HCT116 (cell line): ENCODE results near the gene MFRP. TPM values are rescaled to one million over a fixed set of nuclear protein-coding genes. Genes with fewer than 3 reads are reported as not detected.

ENCODE experiments used
- ATAC-seq: fragments of 200-7000 bp; cut with Tn5 transposase; 2 replicates; pipeline ENCODE4 v1.9.1; 2020; ENCODE audit warnings: mild to moderate bottlenecking, moderate library complexity
- BruUV-seq: library from RNA; stranded (reverse); fragments of 400-500 nt; replicated peaks from 2 replicates; lab custom pipeline; 2021; lab: Mats Ljungman, UMichigan
- CTCF ChIA-PET: fragments of 300-600 bp; sonication (Branson Sonifier 250); formaldehyde crosslinking; loops from one replicate; lab custom pipeline; 2021; ENCODE audit warnings: antibody characterized with exemption; lab: Charles Lee
- POLR2A ChIA-PET: fragments of 300-600, 350-600 bp; sonication (Branson Sonifier 250); formaldehyde crosslinking; loops from one replicate; lab custom pipeline; 2021; ENCODE audit warnings: antibody characterized with exemption; lab: Charles Lee
- RAD21 ChIA-PET, 2 experiments: fragments of 300-600 bp; sonication (Branson Sonifier 250); formaldehyde crosslinking; loops; one replicate each; lab custom pipeline; 2023; ENCODE audit warnings: low total read pairs in 2 of 2; ENCODE audit not compliant: uncharacterized antibody in 2 of 2, unreplicated experiment in 2 of 2, low non-redundant PET in 1 of 2; lab: Charles Lee
- DNase-seq: peaks from one replicate; pipeline ENCODE4 v3.0.0-alpha.2; 2010; ENCODE audit warnings: low read depth, low spot score
- H2AFZ ChIP-seq: fragments of 200-600 bp; shearing (Covaris generic), sonication (generic); 2 replicates; pipeline ENCODE4 v1.6.1; 2017; ENCODE audit warnings: low read depth, mixed run types, mixed read lengths, antibody characterized with exemption, low read length; ENCODE audit not compliant: poor library complexity, severe bottlenecking
- H3K27ac ChIP-seq: 2 replicates; pipeline ENCODE4 v1.5.1; 2012; ENCODE audit warnings: low read depth, low read length
- H3K27me3 ChIP-seq: fragments of 200-600 bp; sonication (generic); 2 replicates; pipeline ENCODE4 v1.6.1; 2016; ENCODE audit warnings: mixed run types, low read length, mixed read lengths; ENCODE audit not compliant: insufficient read depth
- H3K36me3 ChIP-seq, 2 experiments: fragments of 200-500 bp in 1 of 2; fragments of 200-600 bp in 1 of 2; sonication (Bioruptor generic) in 1 of 2; sonication (generic) in 1 of 2; 2 replicates each; pipeline versions ENCODE4 v1.5.1 to v1.6.1; 2014 to 2016; ENCODE audit warnings: low read length in 2 of 2, inconsistent platforms in 1 of 2, mixed read lengths in 1 of 2, mixed run types in 1 of 2; ENCODE audit not compliant: insufficient read depth in 2 of 2, control insufficient read depth in 1 of 2
- H3K4me1 ChIP-seq, 2 experiments: fragments of 200-600 bp in 1 of 2; sonication (generic) in 1 of 2; 2 replicates each; pipeline versions ENCODE4 v1.5.1 to v1.6.1; 2012 to 2017; ENCODE audit warnings: low read length in 2 of 2, inconsistent platforms in 1 of 2, mild to moderate bottlenecking in 1 of 2, mixed read lengths in 1 of 2, mixed run types in 1 of 2, moderate library complexity in 1 of 2; ENCODE audit not compliant: insufficient read depth in 2 of 2, control insufficient read depth in 1 of 2
- H3K4me2 ChIP-seq: fragments of 200-600 bp; sonication (generic); 2 replicates; pipeline ENCODE4 v1.6.1; 2017; ENCODE audit warnings: mixed run types, low read length, mixed read lengths
- H3K4me3 ChIP-seq, 2 experiments: fragments of 200-600 bp in 1 of 2; sonication (generic) in 1 of 2; replicated peaks in 1 of 2; 2 replicates each; pipeline ENCODE4 v1.5.1; 2011 to 2016; ENCODE audit warnings: low read length in 2 of 2, control low read depth in 1 of 2, low read depth in 1 of 2, mild to moderate bottlenecking in 1 of 2, mixed read lengths in 1 of 2, mixed run types in 1 of 2
- H3K79me2 ChIP-seq: fragments of 200-600 bp; sonication (generic); 2 replicates; pipeline ENCODE4 v1.6.1; 2017; ENCODE audit warnings: mild to moderate bottlenecking, mixed run types, low read length, moderate library complexity, mixed read lengths; ENCODE audit not compliant: insufficient read depth
- H3K9ac ChIP-seq: fragments of 200-600 bp; sonication (generic); 2 replicates; pipeline ENCODE4 v1.6.1; 2016; ENCODE audit warnings: low read length, mixed read lengths
- H3K9me2 ChIP-seq: fragments of 200-600 bp; sonication (generic), shearing (Covaris generic); 2 replicates; pipeline ENCODE4 v1.6.1; 2017; ENCODE audit warnings: mixed run types, mild to moderate bottlenecking, moderate library complexity; ENCODE audit not compliant: insufficient read depth
- H3K9me3 ChIP-seq, 2 experiments: fragments of 200-500 bp in 1 of 2; fragments of 200-600 bp in 1 of 2; sonication (Bioruptor generic) in 1 of 2; sonication (generic) in 1 of 2; 2 replicates each; pipeline ENCODE4 v1.6.1; 2014 to 2017; ENCODE audit warnings: low read length in 2 of 2, mixed read lengths in 2 of 2, inconsistent platforms in 1 of 2, low read depth in 1 of 2, mild to moderate bottlenecking in 1 of 2, mixed run types in 1 of 2, moderate library complexity in 1 of 2; ENCODE audit not compliant: control insufficient read depth in 1 of 2, insufficient read depth in 1 of 2
- H4K20me1 ChIP-seq: fragments of 200-600 bp; sonication (generic), shearing (Covaris generic); 2 replicates; pipeline ENCODE4 v1.6.1; 2017; ENCODE audit warnings: mixed run types, mild to moderate bottlenecking, moderate library complexity; ENCODE audit not compliant: insufficient read depth
- ATF3 ChIP-seq: IDR thresholded peaks from 2 replicates; pipeline ENCODE4 v1.6.1; 2012
- CEBPB ChIP-seq: IDR thresholded peaks from 2 replicates; pipeline ENCODE4 v1.6.1; 2012; ENCODE audit warnings: low read depth
- EGR1 ChIP-seq: IDR thresholded peaks from 2 replicates; pipeline ENCODE4 v1.6.1; 2012; ENCODE audit warnings: low read depth
- FOSL1 ChIP-seq: IDR thresholded peaks from 2 replicates; pipeline ENCODE4 v1.6.1; 2012; ENCODE audit warnings: low read depth
- POLR2AphosphoS5 ChIP-seq: IDR thresholded peaks from 2 replicates; pipeline ENCODE4 v1.6.1; 2011; ENCODE audit warnings: mild to moderate bottlenecking, low read depth, low read length, moderate library complexity
- REST ChIP-seq: IDR thresholded peaks from 2 replicates; pipeline ENCODE4 v1.6.1; 2012; ENCODE audit warnings: low read depth
- SIN3A ChIP-seq: IDR thresholded peaks from 2 replicates; pipeline ENCODE4 v1.6.1; 2012; ENCODE audit warnings: low read depth
- SRF ChIP-seq: IDR thresholded peaks from 2 replicates; pipeline ENCODE4 v1.6.1; 2012; ENCODE audit warnings: low read depth
- YY1 ChIP-seq: IDR thresholded peaks from 2 replicates; pipeline ENCODE4 v1.6.1; 2011; ENCODE audit warnings: low read length, low read depth, moderate library complexity, mild to moderate bottlenecking; ENCODE audit not compliant: insufficient replicate concordance; ENCODE audit errors: extremely low read depth
- ZFX ChIP-seq: fragments of 450-650 bp; IDR thresholded peaks from 2 replicates; pipeline ENCODE4 v1.6.1; 2017
- ZNF274 ChIP-seq: fragments of 200-500 bp; sonication (Bioruptor generic); IDR thresholded peaks from 2 replicates; pipeline ENCODE4 v1.6.1; 2014; ENCODE audit warnings: mild to moderate bottlenecking, low read depth, low read length, inconsistent platforms
- intact Hi-C: fragments of 100-400 bp; cut with micrococcal nuclease; formaldehyde crosslinking; loops from 2 replicates; pipeline ENCODE4 v1.10.0; 2022
- total RNA-seq: library from RNA; stranded (reverse); gene quantifications from one replicate; pipeline ENCODE4 v1.2.1, GENCODE V29; 2021; ENCODE audit not compliant: unreplicated experiment

The MFRP gene
- total RNA-seq, 1 experiment from 2014 or later, result not detected

- TF ChIP-seq REST (no peak), EGR1 (no peak), FOSL1 (no peak), SRF (no peak), ATF3 (no peak), CEBPB (no peak), SIN3A (no peak), POLR2AphosphoS5 (no peak)
These were observed 34.3 kb upstream of the MFRP start (continued) for GRCh38 chr11:119380827-119381180.

GRCh38 chr11:119380160-119380826 lies 33.8 kb upstream of the MFRP start:
- CTCF ChIA-PET, result interaction anchor here (1.2 to 2.7 kb wide), 7 partner anchors 9 to 95 kb away, joined by 5 to 16 read pairs (median 9); no protein-coding TSS in a partner anchor
- Histone ChIP-seq H3K4me3 (peak overlapping the region in 1 of 2 experiments; percentile 65; a peak in 3 of 4 replicates), H4K20me1 (no peaks in the 10 kb centered on the region), H3K36me3 (no peaks in the 10 kb centered on the region), H2AFZ (no peak overlapping the region), H3K4me2 (peak overlapping the region; percentile 89)
- RAD21 ChIA-PET, result no interaction called here
- no TSS peak for BruUV-seq
- intact Hi-C loops, result loop anchor here (5.0 kb wide), 1 partner anchor 278 kb away; the partner anchor contains the start of gene DPAGT1
- TF ChIP-seq POLR2AphosphoS5 (no peak), REST (no peak), YY1 (no peak), ZNF274 (no peak), ATF3 (no peak), SRF (no peak), ZFX (no peak), CEBPB (no peak)
- TF ChIP-seq, all 23 proteins: peak for 0
- no peak for ATAC-seq
- H3K9me2 ChIP-seq, result no peaks in the 10 kb centered on the region
- peak overlapping the region; percentile 71 for H3K9ac ChIP-seq
- H3K27ac ChIP-seq, result no peak overlapping the region
- POLR2A ChIA-PET, result no interaction called here
- H3K4me1 ChIP-seq, result peaks cover 6 to 33% of the 10 kb centered on the region in 2 experiments; a peak in 3 of 4 replicates
- no peaks in the 10 kb centered on the region for H3K79me2 ChIP-seq
- no peaks in the 10 kb centered on the region for H3K27me3 ChIP-seq
- DNase-seq, result no peak
- H3K9me3 ChIP-seq, result no peaks in the 10 kb centered on the region
